GM18907 (cell line): ENCODE results near the gene ART5.
"Not testable (repeated sequence)": the region's sequence is repeated elsewhere in the genome, so short reads cannot be mapped to it uniquely, and the experiment has no call there.

Source experiments
- ATAC-seq: cut with Tn5 transposase; IDR thresholded peaks from one replicate; pipeline ENCODE4 v1.9.1; 2021; ENCODE audit warnings: mild to moderate bottlenecking, moderate library complexity; ENCODE audit not compliant: unreplicated experiment

ART5 gene

DNA sequence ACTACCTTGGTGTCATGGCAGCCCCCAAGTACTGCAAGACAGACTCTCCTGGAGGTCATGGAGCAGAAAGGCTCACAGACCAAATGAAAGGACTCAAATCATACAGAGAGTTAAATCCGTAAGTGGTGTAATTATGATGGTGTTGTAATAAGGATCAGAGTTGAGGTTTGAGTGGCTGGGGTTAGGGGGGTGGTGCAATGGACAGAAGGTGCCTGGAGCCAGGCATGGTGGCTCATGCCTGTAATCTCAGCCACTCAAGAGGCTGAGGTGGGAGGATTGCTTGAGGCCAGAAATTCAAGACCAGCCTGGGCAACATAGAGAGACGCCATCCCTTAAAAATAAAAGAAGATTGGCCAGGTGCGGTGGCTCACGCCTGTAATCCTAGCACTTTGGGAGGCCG is 18.7 kb downstream of the ART5 start:
- no peak for ATAC-seq

- no peak for ATAC-seq
Measured at GRCh38 chr11:3622521-3622920, 19.3 kb downstream of the ART5 start.

- ATAC-seq, result no peak
Measured at GRCh38 chr11:3617990-3618389, 23.8 kb downstream of the ART5 start.

DNA sequence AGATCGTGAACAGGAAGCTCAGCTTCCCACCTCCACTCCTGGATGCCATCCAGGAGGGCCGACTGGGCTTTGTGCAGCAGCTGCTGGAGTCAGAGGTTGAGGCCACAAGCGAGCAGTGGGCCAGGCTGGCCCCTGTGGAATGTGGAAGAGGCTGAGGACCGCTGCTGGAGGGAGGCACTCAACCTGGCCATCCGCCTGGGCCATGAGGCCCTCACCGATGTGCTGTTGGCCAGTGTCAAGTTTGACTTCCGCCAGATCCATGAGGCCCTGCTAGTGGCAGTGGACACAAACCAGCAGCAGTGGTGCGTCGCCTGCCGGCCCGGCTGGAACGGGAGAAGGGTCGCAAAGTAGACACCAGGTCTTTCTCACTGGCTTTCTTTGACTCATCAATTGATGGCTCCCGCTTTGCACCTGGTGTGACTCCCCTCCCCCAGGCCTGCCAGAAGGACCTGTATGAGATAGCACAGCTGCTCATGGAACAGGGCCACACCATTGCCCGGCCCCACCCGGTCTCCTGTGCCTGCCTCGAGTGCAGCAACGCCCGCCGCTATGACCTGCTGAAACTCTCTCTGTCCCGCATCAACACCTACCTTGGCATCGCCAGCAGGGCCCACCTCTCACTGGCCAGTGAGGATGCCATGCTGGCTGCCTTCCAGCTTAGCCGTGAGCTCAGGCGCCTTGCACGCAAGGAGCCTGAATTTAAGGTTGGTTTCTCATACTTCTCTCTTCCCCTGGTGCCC is 24.9 kb downstream of the ART5 start:
- ATAC-seq, result no peak

- no peak for ATAC-seq
Measured at GRCh38 chr11:3615998-3616397, 25.8 kb downstream of the ART5 start.

DNA sequence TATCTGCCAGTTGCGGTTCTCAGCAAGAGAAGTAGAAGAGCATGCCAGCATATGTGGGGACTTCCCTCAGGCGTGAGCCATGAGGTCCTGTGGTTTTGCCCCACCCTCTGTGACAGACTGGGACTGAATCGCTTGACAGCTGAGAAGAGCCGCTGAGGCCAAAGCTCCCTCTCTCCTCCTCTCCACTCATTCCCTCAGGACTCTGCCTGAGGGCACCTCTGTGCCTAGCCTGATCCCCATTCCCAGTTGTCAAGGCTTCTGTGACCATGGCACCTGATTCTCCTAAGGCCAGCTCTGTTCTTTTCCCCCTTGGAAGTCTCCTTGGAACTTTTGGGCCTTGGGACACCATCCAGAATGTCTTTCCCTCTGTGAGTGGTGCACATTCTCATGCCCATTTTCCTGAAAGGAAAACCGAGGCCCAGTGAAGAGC is 27.0 kb downstream of the ART5 start:
- ATAC-seq, result peak; percentile 91

GRCh38 chr11:3613998-3614741 is 27.6 kb downstream of the ART5 start:
- peak; percentile 11 for ATAC-seq

DNA sequence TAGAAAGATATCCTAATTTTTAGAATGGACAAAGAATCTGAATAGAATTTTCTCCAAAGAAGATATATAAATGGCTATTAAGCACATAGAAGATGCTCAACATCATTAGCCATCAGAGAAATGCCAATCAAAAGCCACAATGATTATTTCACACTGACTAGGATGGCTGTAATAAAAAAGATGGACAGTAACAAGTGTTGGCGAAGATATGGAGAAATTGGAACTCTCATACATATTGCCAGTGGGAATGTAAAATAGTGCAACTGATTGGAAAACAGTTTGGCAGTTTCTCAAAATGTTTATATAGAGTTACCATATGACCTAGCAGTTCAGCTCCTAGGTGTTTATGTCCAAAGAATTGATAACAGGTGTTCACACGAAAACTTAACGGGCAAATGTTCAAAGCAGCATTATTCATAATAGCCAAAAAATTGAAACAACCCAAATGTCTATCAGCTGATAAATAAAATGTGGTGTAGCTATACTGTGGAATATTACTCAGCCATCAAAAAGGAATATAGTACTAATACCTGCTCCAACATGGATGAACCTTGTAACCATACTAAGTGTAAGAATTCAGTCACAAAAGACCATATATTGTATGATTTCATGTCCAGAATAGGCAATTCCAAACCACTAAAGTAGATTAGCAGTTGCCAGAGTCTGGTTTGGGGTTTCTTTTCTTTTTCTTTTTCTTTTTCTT is 29.7 kb downstream of the ART5 start:
- no peak for ATAC-seq

GRCh38 chr11:3610846-3611245 is 30.9 kb downstream of the ART5 start:
- no peak for ATAC-seq

- no peak for ATAC-seq
Measured at GRCh38 chr11:3609416-3610265, 32.2 kb downstream of the ART5 start.

DNA sequence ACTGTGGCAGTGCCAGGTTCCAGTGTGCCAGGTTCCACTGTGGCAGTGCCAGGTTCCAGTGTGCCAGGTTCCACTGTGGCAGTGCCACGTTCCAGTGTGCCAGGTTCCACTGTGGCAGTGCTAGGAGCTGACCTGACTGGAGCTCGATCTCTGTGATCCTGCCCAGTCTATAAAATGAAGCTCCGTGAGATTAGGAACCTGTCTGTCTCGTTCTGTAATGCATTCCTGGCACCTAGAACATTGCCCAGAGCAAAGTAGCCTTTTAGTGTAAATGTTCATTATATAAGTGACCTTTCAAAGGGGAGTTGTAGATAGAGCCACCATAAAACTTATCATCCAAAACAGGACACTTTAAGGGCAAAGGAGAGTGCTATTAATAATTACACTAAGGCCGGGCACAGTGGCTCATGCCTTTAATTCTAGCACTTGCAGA is 36.0 kb downstream of the ART5 start:
- ATAC-seq, result no peak

- ATAC-seq, result no peak
Measured at GRCh38 chr11:3605283-3605662, 36.5 kb downstream of the ART5 start.

DNA sequence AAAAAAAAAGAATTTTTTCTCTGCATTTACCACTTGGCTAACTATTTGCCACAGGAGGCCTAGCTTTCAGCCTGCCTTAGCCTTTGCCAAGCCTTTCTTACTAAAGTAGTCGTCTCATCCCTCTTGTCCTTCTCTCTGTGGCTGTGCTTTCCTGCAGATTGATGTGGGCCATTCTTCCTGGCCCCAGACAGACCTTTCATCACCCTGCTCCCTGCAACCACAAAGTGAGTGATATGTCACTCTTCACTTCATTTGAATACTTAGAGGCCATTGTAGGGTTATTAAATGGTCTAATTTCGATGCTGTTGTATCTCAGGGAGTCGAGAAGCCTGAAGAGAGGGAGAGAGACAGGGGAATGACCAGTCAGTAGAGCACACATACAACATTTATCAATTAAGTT is 37.6 kb downstream of the ART5 start:
- ATAC-seq, result no peak

GRCh38 chr11:3600201-3600600 is 41.6 kb downstream of the ART5 start:
- ATAC-seq, result not testable (repeated sequence)

DNA sequence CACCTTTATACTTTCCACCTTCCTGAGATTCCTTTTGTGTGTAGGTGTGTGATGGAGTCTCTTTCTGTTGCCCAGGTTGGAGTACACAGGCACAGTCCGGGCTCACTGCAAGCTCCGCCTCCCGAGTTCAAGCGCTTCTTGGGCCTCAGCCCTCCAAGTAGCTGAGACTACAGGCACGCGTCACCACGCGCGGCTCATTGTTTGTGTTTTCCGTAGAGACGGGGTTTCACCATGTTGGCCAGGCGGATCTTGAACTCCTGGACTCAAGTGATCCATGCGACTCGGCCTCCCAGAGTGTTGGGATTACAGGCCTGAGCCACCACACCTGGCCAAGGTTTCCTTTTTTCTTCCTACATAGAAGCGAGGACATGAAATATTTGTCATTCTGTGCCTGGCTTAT is 44.0 kb downstream of the ART5 start:
- ATAC-seq, result not testable (repeated sequence)

- not testable (repeated sequence) for ATAC-seq
Measured at GRCh38 chr11:3591326-3591725, 50.5 kb downstream of the ART5 start.

GRCh38 chr11:3590193-3590592 is 51.6 kb downstream of the ART5 start:
- ATAC-seq, result not testable (repeated sequence)

DNA sequence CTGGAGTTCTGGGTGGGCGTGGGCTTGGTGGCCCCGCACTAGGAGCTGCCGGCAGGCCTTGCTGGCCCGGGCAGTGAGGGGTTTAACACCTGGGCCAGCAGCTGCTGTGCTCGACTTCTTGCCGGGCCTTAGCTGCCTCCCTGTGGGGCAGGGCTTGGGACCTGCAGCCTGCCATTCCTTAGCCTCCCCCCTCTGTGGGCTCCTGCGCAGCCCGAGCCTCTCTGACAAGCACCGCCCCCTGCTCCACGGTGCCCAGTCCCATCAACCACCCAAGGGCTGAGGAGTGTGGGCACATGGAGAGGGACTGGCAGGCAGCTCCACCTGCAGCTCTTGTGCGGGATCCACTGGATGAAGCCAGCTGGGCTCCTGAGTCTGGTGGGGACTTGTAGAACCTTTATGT is 53.0 kb downstream of the ART5 start:
- ATAC-seq, result not testable (repeated sequence)
